Right lobe of liver (tissue), 4 donors: ENCODE results near the gene ARRDC1.

ENCODE experiments used
- POLR2A ChIP-seq: fragments of 450-650 bp; IDR thresholded peaks from one replicate; pipeline ENCODE4 v1.6.1; 2017; ENCODE audit warnings: antibody characterized with exemption, mild to moderate bottlenecking
- TF ChIP-seq, protein P1 (sequence below), 4 donors: fragments of 200-600 bp in 3 of 4; fragments of 450-650 bp in 1 of 4; IDR thresholded peaks; one replicate each; pipeline versions ENCODE4 v1.5.1 to v1.8.0; 2016 to 2022; ENCODE audit warnings: antibody characterized with exemption in 4 of 4, mild to moderate bottlenecking in 2 of 4
- donor health status: DM: no; HTN: no; CAD: no.
- donor health status: DM: no; HTN: no; CAD: no.
- donor health status: DM: no; HTN: yes; CAD: no.

DNA sequence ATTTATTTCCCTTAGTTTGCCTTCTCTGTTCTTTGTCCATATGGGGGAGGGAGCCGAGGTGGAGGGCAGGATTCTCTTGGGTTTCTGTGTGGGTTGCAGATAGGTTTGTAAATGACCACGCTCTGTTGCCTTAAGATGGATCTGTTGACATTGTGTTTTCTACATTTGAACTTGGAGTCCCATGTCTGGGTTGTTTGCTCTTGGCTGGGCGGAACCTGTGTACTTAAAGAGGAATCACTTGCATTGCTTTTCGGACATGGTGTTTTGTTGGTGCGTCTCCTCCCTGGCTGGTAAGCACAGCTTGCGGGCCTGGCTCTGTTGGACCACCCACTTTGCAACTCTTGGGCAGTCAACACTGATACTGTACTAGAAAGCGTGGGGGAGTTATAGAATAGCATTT, 59.2 kb downstream of the ARRDC1 start:
- TF ChIP-seq POLR2A: no peak
- TF ChIP-seq, protein P1, sequence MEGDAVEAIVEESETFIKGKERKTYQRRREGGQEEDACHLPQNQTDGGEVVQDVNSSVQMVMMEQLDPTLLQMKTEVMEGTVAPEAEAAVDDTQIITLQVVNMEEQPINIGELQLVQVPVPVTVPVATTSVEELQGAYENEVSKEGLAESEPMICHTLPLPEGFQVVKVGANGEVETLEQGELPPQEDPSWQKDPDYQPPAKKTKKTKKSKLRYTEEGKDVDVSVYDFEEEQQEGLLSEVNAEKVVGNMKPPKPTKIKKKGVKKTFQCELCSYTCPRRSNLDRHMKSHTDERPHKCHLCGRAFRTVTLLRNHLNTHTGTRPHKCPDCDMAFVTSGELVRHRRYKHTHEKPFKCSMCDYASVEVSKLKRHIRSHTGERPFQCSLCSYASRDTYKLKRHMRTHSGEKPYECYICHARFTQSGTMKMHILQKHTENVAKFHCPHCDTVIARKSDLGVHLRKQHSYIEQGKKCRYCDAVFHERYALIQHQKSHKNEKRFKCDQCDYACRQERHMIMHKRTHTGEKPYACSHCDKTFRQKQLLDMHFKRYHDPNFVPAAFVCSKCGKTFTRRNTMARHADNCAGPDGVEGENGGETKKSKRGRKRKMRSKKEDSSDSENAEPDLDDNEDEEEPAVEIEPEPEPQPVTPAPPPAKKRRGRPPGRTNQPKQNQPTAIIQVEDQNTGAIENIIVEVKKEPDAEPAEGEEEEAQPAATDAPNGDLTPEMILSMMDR (IDR thresholded peaks at IDR 0.05): no peak
